GM06990 (cell line): Measurements from ENCODE around the gene MTA3.
"Not testable (repeated sequence)": the region's sequence is repeated elsewhere in the genome, so short reads cannot be mapped to it uniquely, and the experiment has no call there.

Experiments
- DNase-seq: peaks from one replicate; pipeline ENCODE4 v3.0.0-alpha.2; 2011; ENCODE audit not compliant: insufficient read length; ENCODE audit errors: extremely low read depth
- H3K27me3 ChIP-seq: replicated peaks from 2 replicates; pipeline ENCODE4 v1.6.0; 2011; ENCODE audit warnings: low read length; ENCODE audit not compliant: control insufficient read depth, insufficient read depth
- H3K36me3 ChIP-seq: 2 replicates; pipeline ENCODE4 v1.5.1; 2011; ENCODE audit warnings: low read length; ENCODE audit not compliant: control insufficient read depth, insufficient read depth
- H3K4me3 ChIP-seq: replicated peaks from 2 replicates; pipeline ENCODE4 v1.5.1; 2011; ENCODE audit warnings: low read depth, mild to moderate bottlenecking, control low read depth, low read length
- TF ChIP-seq, protein P1 (sequence below): IDR thresholded peaks from 2 replicates; pipeline ENCODE4 v1.5.1; 2011; ENCODE audit warnings: low read length, control low read depth, mild to moderate bottlenecking, inconsistent platforms; ENCODE audit not compliant: insufficient read depth, poor library complexity, severe bottlenecking

The MTA3 gene

DNA sequence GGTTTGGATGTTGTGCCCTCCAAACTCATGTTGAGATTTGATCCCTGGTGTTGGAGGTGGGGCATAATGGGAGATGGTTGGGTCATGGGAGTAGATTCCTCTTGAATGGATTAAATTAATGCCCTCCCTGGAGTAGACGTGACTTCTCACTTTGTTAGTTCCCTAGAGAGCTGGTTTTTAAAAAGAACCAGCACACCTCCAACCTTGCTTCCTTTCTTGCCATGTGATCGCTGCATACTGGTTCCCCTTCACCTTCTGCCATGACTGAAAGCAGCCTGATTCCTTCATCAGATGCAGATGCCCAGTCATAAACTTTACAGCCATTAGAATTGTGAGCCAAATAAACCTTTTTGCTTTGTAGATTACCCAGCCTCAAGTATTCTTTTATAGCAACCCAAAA, 21.7 kb downstream of the MTA3 start:
- TF ChIP-seq, protein P1, sequence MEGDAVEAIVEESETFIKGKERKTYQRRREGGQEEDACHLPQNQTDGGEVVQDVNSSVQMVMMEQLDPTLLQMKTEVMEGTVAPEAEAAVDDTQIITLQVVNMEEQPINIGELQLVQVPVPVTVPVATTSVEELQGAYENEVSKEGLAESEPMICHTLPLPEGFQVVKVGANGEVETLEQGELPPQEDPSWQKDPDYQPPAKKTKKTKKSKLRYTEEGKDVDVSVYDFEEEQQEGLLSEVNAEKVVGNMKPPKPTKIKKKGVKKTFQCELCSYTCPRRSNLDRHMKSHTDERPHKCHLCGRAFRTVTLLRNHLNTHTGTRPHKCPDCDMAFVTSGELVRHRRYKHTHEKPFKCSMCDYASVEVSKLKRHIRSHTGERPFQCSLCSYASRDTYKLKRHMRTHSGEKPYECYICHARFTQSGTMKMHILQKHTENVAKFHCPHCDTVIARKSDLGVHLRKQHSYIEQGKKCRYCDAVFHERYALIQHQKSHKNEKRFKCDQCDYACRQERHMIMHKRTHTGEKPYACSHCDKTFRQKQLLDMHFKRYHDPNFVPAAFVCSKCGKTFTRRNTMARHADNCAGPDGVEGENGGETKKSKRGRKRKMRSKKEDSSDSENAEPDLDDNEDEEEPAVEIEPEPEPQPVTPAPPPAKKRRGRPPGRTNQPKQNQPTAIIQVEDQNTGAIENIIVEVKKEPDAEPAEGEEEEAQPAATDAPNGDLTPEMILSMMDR: no peak
- DNase-seq: no peak
- no peaks in the 10 kb centered on the region; the same call in 1 of the 2 replicates for H3K36me3 ChIP-seq

DNA sequence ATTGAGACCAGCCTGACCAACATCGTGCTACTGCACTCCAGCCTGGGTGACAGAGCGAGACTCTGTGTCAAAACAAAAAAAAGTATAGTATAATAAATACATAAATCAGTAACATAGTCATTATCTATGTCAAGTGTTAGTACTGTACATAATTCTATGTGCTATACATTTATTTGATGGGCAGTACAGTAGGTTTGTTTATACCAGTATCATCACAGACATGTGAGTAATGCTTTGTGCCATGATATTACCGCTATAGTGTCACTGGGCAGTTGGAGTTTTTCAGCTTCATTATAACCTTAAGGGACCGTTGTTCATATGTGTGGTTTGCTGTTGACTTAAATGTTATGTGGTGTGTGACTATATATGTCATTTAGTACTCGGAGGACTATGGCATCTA, 24.9 kb downstream of the MTA3 start:
- DNase-seq: no peak
- Histone ChIP-seq H3K27me3 (no peaks in the 10 kb centered on the region), H3K36me3 (no peaks in the 10 kb centered on the region; the same call in 1 of the 2 replicates), H3K4me3 (no peak overlapping the region)
- TF ChIP-seq, protein P1: no peak

More for the DNA sequence above, 21.7 kb downstream of the MTA3 start:
- Histone ChIP-seq H3K27me3 (no peaks in the 10 kb centered on the region), H3K4me3 (no peak overlapping the region)

DNA sequence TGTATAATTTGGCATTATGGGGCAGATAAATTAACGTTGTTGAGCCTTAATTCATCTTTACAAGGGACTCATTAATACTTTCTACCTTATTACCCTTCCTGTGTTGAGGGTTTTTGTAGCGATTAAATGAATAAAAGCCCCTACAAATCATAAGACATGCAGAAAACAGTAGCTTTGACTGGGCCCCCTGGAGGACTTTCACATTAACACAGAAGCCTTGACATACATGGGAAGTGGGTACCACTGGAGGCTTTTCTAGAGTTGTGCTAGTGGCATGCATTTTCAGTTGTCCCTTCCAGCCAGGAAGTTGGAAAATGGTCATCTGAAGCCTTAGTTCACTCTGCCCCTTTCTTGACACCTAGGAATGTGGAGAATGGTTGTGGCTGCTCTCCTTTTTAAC, 30.2 kb downstream of the MTA3 start:
- no peak for DNase-seq
- H3K4me3 ChIP-seq: no peak overlapping the region
- H3K36me3 ChIP-seq: no peaks in the 10 kb centered on the region
- no peaks in the 10 kb centered on the region for H3K27me3 ChIP-seq
- TF ChIP-seq, protein P1: peak; percentile 18

DNA sequence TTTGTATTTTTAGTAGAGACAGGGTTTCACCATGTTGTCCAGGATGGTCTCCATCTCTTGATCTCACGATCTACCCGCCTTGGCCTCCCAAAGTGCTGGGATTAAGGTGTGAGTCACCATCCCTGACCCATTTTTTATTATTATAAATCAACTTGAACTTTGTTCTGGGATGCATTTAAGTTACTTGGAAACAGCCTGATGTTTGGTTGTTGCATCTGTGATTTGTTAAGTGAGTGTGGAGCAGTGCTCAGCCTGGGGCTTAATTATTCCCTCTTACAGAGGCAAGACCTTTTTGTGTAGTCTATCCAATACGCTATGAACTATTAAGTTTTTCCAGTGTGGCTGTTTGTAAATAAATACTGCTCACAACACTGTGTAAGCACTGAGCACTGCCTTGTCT, 32.6 kb downstream of the MTA3 start:
- no peaks in the 10 kb centered on the region for H3K36me3 ChIP-seq
- no peaks in the 10 kb centered on the region for H3K27me3 ChIP-seq
- DNase-seq: no peak
- TF ChIP-seq, protein P1: no peak
- H3K4me3 ChIP-seq: no peak overlapping the region

DNA sequence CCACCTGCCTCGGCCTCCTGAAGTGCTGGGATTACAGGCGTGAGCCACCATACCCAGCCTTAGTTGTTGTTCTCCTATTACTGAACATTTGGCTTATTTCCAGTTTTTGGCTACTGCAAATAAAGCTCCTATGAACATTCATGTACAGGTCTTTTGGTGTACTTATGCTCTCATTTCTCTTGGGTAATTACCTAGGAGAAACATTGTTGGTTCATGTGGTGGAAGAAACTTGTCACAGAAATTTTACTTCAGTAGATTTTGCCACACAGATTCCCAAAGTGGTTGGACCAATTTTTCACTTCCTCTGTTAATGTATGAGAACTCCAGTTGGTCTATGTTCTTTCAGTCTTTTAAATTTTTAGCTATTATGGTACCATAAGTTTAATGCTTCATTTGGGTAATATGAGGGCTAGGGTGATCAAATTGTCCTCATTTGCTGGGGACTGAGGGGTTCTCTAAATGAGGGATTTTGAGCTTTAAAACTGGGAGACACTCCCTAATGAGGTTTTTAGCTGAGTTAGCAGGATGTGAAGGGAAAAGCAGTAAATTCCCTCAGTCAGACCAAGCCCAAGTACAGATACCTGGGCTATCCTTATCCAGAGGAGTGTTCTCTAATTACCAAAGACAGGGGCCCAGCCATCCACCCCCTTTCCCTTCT, 33.9 kb downstream of the MTA3 start:
- Histone ChIP-seq H3K36me3 (no peaks in the 10 kb centered on the region), H3K4me3 (no peak overlapping the region), H3K27me3 (no peaks in the 10 kb centered on the region)
- DNase-seq: peak; percentile 9
- TF ChIP-seq, protein P1: no peak

DNA sequence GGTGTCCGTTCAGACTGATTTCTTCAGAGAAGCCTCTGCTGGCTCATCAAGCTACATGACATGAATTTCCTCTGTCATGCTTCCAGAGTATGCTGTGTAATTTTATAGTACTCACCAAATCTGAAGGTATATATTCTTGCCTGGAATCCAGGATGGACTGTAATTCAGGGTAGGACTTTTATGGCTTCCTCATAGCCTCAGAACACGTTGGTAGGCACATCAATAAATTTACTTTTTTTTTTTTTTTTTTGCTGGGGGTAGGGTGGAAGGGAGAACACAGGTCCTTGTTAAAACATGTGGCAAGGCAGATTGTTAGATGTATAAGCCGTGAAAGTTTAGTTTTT, 34.4 kb downstream of the MTA3 start:
- DNase-seq: no peak
- Histone ChIP-seq H3K4me3 (no peak overlapping the region), H3K36me3 (no peaks in the 10 kb centered on the region), H3K27me3 (no peaks in the 10 kb centered on the region)
- TF ChIP-seq, protein P1: no peak

DNA sequence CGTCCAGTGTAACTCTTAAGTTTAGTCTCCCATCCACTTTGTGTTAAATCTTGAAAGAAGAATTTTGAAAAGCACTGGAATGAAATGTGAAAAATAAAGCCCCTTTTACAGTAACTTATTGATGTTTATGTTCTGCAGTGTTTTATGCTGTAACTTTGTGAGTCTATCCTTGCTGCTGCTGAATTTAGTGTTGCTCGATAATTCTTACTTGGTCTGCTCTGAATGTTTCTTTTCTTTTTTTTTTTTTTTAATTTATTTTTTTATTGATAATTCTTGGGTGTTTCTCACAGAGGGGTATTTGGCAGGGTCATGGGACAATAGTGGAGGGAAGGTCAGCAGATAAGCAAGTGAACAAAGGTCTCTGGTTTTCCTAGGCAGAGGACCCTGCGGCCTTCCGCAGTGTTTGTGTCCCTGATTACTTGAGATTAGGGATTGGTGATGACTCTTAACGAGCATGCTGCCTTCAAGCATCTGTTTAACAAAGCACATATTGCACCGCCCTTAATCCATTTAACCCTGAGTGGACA, 36.0 kb downstream of the MTA3 start:
- H3K4me3 ChIP-seq, H3K27me3 ChIP-seq, H3K36me3 ChIP-seq, DNase-seq: not testable (repeated sequence)

DNA sequence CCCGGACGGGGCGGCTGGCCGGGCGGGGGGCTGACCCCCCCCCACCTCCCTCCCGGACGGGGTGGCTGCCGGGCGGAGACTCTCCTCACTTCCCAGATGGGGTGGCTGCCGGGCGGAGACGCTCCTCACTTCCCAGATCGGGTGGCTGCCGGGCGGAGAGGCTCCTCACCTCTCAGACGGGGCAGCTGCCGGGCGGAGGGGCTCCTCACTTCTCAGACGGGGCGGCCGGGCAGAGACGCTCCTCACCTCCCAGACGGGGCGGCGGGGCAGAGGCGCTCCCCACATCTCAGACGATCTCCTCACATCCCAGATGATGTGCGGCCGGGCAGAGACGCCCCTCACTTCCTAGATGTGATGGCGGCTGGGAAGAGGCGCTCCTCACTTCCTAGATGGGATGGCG, 37.7 kb downstream of the MTA3 start:
- not testable (repeated sequence) for H3K27me3 ChIP-seq, H3K36me3 ChIP-seq, H3K4me3 ChIP-seq, DNase-seq
